HFF-Myc (cell line): ENCODE measurements around the gene USP27X.

Source experiments
- DNase-seq: peaks from one replicate; pipeline ENCODE4 v3.0.0-alpha.2; 2011; ENCODE audit warnings: low read depth; ENCODE audit errors: extremely low read depth
- H3K4me3 ChIP-seq: replicated peaks from 2 replicates; pipeline ENCODE4 v1.5.1; 2011; ENCODE audit warnings: low read depth, mild to moderate bottlenecking, control low read depth, low read length
- TF ChIP-seq, protein P1 (sequence below): IDR thresholded peaks from 2 replicates; pipeline ENCODE4 v1.5.1; 2012; ENCODE audit warnings: mild to moderate bottlenecking, low read depth, low read length, control low read depth; ENCODE audit errors: missing control alignments

Gene USP27X

DNA sequence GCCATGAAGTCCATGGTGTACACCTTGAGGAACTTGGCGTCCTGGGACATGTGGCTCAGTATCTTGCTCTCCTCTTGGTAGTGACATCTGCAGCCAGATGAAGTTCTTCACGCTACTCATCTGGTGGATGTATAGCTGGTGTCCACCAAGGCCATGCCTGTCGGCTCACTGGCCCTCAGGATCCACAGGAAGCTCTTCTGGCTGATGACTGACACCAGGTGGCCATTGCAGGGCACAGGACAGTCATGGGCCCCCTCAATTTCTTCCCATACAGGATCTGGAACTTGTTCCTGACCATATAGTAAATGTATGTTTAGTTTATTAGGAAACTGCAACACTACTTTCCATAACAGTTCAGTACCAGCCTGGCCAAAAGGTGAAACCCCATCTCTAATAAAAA, 32.8 kb downstream of the USP27X start:
- no peak overlapping the region for H3K4me3 ChIP-seq
- TF ChIP-seq, protein P1, sequence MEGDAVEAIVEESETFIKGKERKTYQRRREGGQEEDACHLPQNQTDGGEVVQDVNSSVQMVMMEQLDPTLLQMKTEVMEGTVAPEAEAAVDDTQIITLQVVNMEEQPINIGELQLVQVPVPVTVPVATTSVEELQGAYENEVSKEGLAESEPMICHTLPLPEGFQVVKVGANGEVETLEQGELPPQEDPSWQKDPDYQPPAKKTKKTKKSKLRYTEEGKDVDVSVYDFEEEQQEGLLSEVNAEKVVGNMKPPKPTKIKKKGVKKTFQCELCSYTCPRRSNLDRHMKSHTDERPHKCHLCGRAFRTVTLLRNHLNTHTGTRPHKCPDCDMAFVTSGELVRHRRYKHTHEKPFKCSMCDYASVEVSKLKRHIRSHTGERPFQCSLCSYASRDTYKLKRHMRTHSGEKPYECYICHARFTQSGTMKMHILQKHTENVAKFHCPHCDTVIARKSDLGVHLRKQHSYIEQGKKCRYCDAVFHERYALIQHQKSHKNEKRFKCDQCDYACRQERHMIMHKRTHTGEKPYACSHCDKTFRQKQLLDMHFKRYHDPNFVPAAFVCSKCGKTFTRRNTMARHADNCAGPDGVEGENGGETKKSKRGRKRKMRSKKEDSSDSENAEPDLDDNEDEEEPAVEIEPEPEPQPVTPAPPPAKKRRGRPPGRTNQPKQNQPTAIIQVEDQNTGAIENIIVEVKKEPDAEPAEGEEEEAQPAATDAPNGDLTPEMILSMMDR = no peak
- DNase-seq = no peak

- H3K4me3 ChIP-seq = no peak overlapping the region
- DNase-seq = no peak
- TF ChIP-seq, protein P1 = no peak
These were observed 33.6 kb downstream of the USP27X start for GRCh38 chrX:49912861-49913260.

- H3K4me3 ChIP-seq = no peak overlapping the region
- TF ChIP-seq, protein P1 = peak; percentile 77
- no peak for DNase-seq
These were observed 36.3 kb downstream of the USP27X start for GRCh38 chrX:49915361-49916222.

GRCh38 chrX:49919617-49920016, 40.3 kb downstream of the USP27X start:
- TF ChIP-seq, protein P1 = peak; percentile 74
- no peak overlapping the region for H3K4me3 ChIP-seq
- DNase-seq = no peak

- no peak overlapping the region for H3K4me3 ChIP-seq
- TF ChIP-seq, protein P1 = no peak
- DNase-seq = no peak
These were observed 41.8 kb downstream of the USP27X start for GRCh38 chrX:49921109-49921508.

DNA sequence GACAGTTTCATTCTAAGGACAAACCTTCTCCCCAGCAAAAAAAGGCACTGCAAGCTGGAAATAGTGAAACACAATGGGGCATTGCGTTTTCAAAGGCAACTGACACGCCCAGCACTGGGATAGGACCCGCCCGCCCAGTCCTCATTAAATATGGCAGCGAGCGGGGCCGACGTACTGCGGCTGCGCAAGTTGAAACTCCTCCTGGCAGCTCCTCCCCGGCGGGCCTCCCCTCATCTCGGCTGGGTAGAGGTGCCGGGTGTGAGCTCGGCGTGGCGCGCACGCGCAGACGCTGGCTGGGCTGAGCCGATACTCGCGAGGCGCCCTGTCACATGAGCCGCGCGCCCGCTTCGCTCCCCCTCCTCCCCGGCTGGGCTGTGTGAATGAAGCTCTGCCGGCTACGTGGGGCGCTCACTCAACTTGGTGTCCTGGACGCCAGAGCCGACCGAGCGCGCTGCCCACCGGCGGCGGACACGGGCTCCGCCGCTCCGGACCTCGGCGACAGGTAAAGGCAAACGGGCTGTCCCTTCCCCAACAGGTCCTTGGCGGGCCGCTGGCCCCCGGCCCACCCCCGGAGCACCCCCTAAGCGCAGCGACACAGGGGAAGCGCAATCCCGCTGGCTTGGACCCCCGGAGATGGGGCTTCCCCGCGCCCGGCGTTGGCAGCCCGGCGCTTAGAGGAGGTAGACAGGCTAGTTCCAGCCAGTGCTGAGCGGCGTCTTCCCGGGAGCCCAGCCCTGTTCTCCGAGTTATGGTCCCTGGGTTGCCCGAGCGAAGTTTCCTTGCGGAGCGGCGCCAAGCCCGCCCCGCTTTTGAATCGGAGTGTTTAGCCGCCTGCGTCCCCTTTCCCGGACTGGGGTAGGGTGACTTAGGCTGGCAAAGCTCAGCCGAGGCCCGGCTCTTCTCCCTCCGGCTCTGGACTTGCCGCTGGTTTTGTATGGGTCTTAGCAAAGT, 43.3 kb downstream of the USP27X start, which contains the start of gene CLCN5:
CLCN5 (plus strand) TSS at position 306 of the 951 bp plus-strand sequence. CDS start 2,703 bp downstream, outside the sequence.
- TF ChIP-seq, protein P1 = no peak
- peak; percentile 71 for DNase-seq
- H3K4me3 ChIP-seq = peak within 1 kb of the TSS; percentile 64
